Amygdala (tissue), 56 donors: ENCODE measurements around the gene TROAP.
A peak's percentile ranks its signal among the peaks of the same experiment; 100 is the strongest.
"Not testable (repeated sequence)": the region's sequence is repeated elsewhere in the genome, so short reads cannot be mapped to it uniquely, and the experiment has no call there.

Experiments used
- DNase-seq, 56 donors: peaks; one replicate each; lab custom pipeline; 2025; lab: John Stamatoyannopoulos, UW

The TROAP gene

DNA sequence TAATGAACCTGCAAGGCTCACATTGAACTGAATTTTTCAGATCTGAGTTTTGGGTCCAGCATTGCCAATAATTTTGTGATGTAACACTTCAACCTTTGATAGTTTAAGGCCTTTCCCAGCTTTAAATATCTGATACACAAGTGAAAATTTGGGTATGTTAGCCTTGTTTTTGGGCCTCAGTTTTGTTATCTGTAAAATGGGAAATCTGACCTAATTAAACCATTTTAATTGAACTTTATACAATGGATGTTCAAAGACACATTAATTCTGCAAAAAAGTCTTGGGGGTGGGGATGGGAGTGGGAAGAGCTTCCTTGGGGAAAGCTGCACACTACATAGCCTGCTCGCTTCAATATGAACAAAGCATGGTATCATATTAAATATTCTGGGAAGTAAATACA lies 39.0 kb downstream of the TROAP start:
- DNase-seq: no peak

DNA sequence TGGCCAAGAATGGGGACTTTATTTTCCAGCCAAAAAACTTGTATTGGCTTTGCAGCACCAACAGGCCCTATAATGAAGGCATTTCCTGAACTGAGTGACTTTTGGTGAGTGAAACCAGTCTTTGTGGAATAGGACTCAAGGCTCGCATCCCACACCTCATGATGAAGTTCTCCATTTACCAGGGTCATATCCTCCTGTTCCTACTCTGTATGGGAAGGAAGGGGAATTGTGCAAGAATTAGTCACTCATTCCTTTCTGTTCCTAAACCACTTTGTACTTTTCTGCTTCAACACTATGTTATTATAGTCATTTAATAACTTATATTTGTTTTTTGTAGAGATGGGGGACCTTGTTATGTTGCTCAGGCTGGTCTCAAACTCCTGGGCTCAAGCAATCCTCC lies 41.9 kb downstream of the TROAP start:
- DNase-seq: no peak

DNA sequence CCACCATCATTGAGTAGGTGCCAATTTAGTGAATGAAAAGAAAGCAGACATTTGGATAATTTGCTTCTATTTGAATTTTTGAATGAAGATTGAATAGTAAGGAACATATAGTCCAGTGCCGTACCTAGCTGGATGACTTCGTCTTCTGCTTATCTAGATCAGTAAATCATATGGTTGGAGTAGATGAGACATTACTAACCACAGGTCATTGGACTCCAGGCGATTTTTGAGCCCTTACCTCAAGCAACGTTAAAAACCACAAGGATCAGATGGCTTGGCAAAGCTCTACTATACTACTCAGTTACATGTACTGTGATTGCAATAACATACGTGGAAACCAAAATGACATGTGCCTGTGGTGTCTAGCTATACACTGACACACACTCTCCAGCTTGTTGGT lies 42.5 kb downstream of the TROAP start:
- no peak for DNase-seq

DNA sequence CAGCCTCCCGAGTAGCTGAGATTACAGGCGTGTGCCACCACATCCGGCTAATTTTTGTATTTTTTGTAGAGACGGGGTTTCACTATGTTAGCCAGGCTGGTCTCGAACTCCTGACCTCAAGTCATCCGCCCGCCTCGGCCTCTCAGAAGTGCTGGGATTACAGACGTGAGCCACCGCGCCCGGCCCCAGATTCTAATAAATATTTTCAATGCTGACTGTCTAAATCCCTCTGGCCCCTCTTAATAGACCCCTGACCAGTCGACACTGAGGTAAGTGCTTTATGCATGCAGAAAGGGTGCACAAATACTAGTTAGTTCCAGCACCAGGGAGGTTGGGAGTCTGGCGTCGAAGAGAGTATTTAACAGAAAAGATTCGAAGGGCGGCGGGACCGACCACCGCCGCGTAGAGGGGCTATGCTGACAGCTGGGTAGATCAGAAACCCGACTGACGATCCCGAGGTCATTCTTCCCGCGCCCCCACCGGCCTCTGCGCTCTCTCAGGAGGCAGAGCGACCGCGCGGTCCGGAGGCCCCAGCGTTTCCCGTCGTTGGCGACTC lies 43.1 kb downstream of the TROAP start:
- no peak for DNase-seq

DNA sequence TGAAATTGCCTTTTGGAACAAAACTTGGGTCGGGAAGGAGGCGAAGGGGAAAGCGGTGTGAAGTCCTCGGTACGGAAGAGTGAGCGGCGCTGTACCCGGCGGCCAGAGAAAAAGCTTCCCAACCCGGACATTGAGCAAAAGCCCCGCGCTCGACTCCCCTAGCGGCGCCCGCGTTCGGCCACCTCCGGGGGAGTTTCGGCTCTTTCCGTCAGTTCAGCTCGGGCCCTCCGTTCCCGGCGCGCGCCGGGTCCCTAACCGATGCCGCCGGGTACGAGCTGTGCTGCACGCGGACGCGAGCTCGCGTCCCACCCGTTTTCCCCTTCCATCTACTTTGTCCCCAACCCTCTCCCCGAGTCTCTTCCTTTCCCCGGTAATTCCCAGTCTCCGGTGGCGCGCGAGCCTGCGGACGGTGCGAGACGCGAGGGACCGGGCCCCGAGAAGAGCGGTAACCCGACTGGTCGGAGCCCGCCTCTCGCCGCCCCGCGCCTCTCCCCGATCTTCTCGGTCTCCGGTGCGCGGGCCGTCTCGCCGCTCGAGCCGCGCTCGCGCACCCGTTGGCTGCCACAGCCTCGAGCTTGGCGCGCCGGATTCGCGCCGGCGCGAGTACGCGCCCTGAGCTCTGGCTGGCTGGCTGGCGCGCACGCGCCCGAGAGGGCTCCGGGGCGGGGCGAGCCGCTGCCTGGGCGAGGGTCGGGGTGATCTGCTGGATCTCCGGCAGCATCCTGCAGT lies 43.8 kb downstream of the TROAP start:
- DNase-seq: peak in 54 of 56 donors; percentile 27 to 88 (median 74)

DNA sequence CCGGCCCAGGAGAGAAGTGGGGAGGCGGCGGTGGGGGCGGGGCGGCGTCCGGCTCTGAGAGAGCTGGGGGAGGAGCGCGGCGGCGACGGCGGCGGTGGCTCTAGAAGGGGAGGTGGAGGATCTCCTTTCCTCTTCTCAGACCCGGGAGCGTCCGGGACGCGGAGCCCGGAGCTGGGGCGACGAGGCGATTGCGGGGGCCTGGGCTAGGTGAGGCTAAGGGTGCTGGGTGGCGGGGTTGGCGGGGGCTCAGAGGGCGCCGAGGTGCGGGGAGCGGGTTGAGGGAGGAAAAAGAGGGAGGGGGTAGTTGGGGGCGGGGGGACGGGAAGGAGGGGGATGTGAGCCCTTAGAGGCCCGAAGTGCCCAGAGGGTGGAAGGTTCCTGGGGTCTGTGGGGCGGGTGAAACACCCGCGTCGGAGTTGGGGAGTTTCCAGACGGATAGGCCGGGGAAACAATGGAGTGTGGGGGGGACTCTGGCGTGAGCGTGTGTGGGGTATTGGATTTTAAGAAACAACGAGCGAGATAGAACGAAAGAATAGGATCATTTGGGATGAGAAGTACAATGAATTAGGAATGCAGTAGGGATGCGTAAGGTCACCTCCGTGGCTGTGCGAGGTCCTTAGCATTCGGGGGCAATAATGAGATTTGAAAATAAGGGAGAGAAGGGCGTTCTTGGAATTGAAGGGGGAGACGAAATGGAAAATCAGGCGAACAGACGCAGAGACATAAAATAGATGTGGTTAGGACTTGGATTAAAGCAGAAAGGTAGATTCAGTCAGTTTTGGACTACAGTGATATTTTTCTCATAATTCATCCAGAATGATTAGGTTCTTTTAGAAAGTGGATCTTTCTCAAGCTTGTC lies 44.6 kb downstream of the TROAP start, which contains the start of gene SPATS2:
Gene SPATS2 (plus strand): TSS at position 82 of the 859 bp plus-strand sequence. CDS start 93,551 bp downstream, outside the sequence.
- DNase-seq: peak in 9 of 56 donors; percentile 35 to 64 (median 56)

DNA sequence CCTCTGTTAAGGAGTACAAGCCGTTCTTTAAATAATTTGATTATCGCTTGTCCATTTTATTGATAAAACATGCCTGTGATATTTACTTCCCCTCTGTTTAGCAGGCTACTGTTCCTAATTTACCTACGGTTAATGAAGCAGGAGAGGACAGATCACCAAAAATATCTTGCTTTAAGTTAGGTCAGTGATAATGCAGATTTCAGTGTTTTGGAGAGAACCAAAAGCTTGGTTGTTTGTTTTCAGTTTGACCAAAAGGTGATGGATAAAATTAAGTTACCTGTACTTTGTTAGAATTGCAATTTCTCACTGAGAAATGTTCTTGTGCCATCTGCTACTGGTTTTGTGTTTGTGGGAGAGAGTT lies 45.2 kb downstream of the TROAP start:
- DNase-seq: no peak

DNA sequence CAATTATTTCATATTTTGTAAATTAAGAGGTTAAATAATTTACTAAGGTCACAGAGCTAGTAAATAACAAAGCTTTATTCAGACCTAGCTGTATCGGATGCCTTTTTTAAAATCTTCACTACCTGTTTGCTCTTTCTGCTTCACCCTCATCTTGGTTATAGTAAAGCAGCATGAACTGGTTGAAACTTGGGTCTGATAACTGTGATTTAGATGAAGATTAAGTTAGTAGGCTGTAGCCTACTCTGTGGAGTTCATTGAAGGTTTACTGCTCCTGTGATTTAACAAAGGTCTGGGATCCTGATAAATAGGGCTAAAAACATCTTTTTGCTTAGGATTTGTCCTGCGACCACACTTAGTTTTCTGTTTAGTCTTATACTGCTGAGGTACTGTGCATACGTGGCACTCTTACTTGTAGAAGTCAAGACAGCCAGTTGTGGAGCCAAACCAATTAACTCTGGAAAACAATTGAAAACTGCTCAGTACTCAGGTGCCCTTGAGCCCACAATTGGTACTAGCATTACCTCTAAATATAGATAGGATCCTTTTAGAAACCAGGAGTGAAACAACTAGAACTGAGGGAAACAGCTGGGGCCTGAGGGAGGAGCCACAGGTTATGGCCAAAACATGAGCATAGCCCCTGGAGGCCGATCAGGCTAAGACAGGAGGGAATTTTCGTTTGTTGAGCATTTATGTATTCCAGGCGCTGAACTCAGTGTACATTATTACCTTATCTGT lies 46.5 kb downstream of the TROAP start:
- DNase-seq: no peak

DNA sequence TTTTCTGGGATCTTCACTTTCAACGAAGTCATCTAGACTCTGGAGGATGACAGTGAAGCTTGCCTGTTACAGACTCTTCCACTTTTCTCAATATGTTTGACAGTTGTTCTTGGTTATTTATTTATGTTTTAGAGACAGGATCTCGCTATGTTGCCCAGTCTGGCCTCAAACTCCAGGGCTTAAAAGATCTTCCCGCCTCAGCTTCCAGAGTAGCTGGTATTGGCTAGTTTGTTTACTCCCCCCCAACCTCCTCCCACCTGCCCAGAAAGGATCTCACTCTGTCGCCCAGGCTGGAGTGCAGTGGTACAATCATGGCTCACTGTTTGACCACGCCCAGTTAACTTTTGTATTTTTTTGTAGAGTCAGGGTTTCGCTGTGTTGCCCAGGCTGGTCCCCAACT lies 47.5 kb downstream of the TROAP start:
- no peak for DNase-seq

DNA sequence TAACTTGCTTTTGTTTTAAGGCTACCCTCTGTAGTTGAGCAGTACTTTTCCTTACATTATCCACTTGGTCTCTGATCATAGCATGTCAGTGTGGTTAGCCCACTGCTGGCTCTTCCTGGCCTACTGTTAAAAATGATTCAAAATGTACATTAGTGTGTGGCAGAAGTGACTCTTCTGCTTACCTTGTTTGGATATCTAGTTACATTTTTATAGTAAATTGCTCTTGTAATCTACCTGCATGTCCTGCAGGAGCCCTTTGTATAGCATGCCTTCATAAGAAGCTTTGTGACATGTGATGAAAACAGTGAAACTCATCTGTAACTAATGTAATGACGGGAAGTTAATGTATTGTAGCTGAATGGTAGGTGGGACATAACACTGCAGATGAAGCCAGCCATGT lies 52.4 kb downstream of the TROAP start:
- DNase-seq: no peak

DNA sequence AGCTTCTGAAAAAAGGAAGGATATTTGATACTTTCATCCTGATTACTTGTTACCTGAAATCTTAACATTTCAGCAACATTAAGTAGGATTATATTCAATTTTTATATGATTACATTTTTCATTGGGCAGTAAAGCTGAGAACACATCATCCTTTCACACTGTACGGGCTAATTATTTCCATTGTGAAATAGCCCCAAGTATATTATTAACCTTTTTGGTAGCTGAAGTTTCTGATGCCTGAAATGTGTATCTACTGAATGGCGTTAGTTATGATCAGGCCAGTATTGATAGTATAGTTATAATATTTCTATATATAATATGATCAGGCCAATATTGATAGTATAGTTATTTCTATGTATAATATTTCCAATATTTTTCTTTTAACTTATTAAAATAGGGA lies 54.3 kb downstream of the TROAP start:
- DNase-seq: no peak

DNA sequence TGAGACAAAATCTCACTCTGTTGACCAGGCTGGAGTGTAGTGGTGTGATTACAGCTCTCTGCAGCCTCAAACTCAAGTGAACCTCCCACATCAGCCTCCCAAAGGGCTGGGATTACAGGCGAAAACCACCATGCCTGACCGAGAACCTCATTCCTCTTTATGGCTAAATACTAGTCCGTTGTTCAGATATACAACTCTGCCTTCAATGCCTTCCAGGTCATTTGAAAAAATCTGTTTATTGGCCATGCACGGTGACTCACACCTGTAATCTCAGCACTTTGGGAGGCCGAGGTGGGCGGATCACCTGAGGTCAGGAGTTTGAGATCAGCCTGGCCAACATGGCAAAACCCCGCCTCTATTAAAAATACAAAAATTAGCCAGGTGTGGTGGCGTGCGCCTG lies 57.1 kb downstream of the TROAP start:
- not testable (repeated sequence) for DNase-seq
